Ramos (cell line): ENCODE results near the gene GALNT4.

Experiments used
- in situ Hi-C: fragments of 300-500 bp; cut with MboI; formaldehyde crosslinking; loops from one replicate; pipeline ENCODE4 v1.14.3; 2022; ENCODE audit warnings: low sequenced_read_pairs; ENCODE audit not compliant: unreplicated experiment

Gene GALNT4

GRCh38 chr12:89524541-89525304 lies at the start of gene GALNT4:
Gene GALNT4, minus strand, starts transcription at chr12:89524796. Its CDS starts 247 bp downstream, at chr12:89524549.
- in situ Hi-C loops = loop anchor here (10.0 to 25.0 kb wide), 2 partner anchors 510 to 1413 kb away; no protein-coding TSS in a partner anchor

GRCh38 chr12:89573051-89573810 lies 48.6 kb upstream of the GALNT4 start:
- in situ Hi-C loops = no loop called here

- in situ Hi-C loops = no loop called here
These were observed 47.0 kb upstream of the GALNT4 start for GRCh38 chr12:89571491-89572195.

- in situ Hi-C loops = no loop called here
These were observed 43.9 kb upstream of the GALNT4 start for GRCh38 chr12:89568484-89568883.

- in situ Hi-C loops = no loop called here
These were observed 43.2 kb upstream of the GALNT4 start for GRCh38 chr12:89567691-89568239.

GRCh38 chr12:89566615-89567014 lies 42.0 kb upstream of the GALNT4 start:
- in situ Hi-C loops = no loop called here

- in situ Hi-C loops = no loop called here
These were observed 40.4 kb upstream of the GALNT4 start for GRCh38 chr12:89565002-89565401.

GRCh38 chr12:89559753-89560152 lies 35.2 kb upstream of the GALNT4 start:
- in situ Hi-C loops = no loop called here

- in situ Hi-C loops = no loop called here
These were observed 32.4 kb upstream of the GALNT4 start for GRCh38 chr12:89556976-89557375.

GRCh38 chr12:89552376-89552775 lies 27.8 kb upstream of the GALNT4 start:
- in situ Hi-C loops = no loop called here

GRCh38 chr12:89551747-89552146 lies 27.2 kb upstream of the GALNT4 start:
- in situ Hi-C loops = no loop called here

- in situ Hi-C loops = loop anchor here (25.0 kb wide), 1 partner anchor 1390 kb away; no protein-coding TSS in a partner anchor
These were observed 22.5 kb upstream of the GALNT4 start for GRCh38 chr12:89547101-89547500.

- in situ Hi-C loops = loop anchor here (25.0 kb wide), 1 partner anchor 1391 kb away; no protein-coding TSS in a partner anchor
These were observed 21.6 kb upstream of the GALNT4 start for GRCh38 chr12:89546151-89546550.

- in situ Hi-C loops = loop anchor here (25.0 kb wide), 1 partner anchor 1393 kb away; no protein-coding TSS in a partner anchor
These were observed 20.1 kb upstream of the GALNT4 start for GRCh38 chr12:89544681-89545184.

GRCh38 chr12:89544022-89544421 lies 19.4 kb upstream of the GALNT4 start:
- in situ Hi-C loops = loop anchor here (25.0 kb wide), 1 partner anchor 1393 kb away; no protein-coding TSS in a partner anchor

- in situ Hi-C loops = loop anchor here (25.0 kb wide), 1 partner anchor 1394 kb away; no protein-coding TSS in a partner anchor
These were observed 18.5 kb upstream of the GALNT4 start for GRCh38 chr12:89542912-89543592.

GRCh38 chr12:89542236-89542635 lies 17.6 kb upstream of the GALNT4 start:
- in situ Hi-C loops = loop anchor here (25.0 kb wide), 1 partner anchor 1395 kb away; no protein-coding TSS in a partner anchor

GRCh38 chr12:89540586-89540985 lies 16.0 kb upstream of the GALNT4 start:
- in situ Hi-C loops = loop anchor here (25.0 kb wide), 1 partner anchor 1397 kb away; no protein-coding TSS in a partner anchor
